Ishikawa (cell line): ENCODE results near the gene ZFP30.

Experiments used
- CEBPB ChIP-seq: IDR thresholded peaks from 2 replicates; pipeline ENCODE4 v1.6.1; 2012
- CREB1 ChIP-seq: IDR thresholded peaks from 2 replicates; pipeline ENCODE4 v1.6.1; 2012; ENCODE audit warnings: low read depth
- EGR1 ChIP-seq: IDR thresholded peaks from 2 replicates; pipeline ENCODE4 v1.6.1; 2012
- EP300 ChIP-seq: IDR thresholded peaks from 2 replicates; pipeline ENCODE4 v1.6.1; 2012; ENCODE audit warnings: borderline replicate concordance
- FOXM1 ChIP-seq: IDR thresholded peaks from 2 replicates; pipeline ENCODE4 v1.6.1; 2012; ENCODE audit warnings: low read depth, borderline replicate concordance
- MAX ChIP-seq: IDR thresholded peaks from 2 replicates; pipeline ENCODE4 v1.6.1; 2012
- NFIC ChIP-seq: IDR thresholded peaks from 2 replicates; pipeline ENCODE4 v1.6.1; 2012
- RAD21 ChIP-seq: IDR thresholded peaks from 2 replicates; pipeline ENCODE4 v1.6.1; 2012; ENCODE audit warnings: low read depth
- REST ChIP-seq: IDR thresholded peaks from 2 replicates; pipeline ENCODE4 v1.6.1; 2012; ENCODE audit warnings: low read depth, mild to moderate bottlenecking
- TAF1 ChIP-seq: IDR thresholded peaks from 2 replicates; pipeline ENCODE4 v1.6.1; 2012; ENCODE audit warnings: low read depth, mild to moderate bottlenecking
- TCF12 ChIP-seq: IDR thresholded peaks from 2 replicates; pipeline ENCODE4 v1.6.1; 2012; ENCODE audit warnings: low read depth
- TEAD4 ChIP-seq: IDR thresholded peaks from 2 replicates; pipeline ENCODE4 v1.6.1; 2012
- USF1 ChIP-seq: IDR thresholded peaks from 2 replicates; pipeline ENCODE4 v1.6.1; 2012
- YY1 ChIP-seq: IDR thresholded peaks from 2 replicates; pipeline ENCODE4 v1.6.1; 2012; ENCODE audit warnings: low read depth
- ZBTB7A ChIP-seq: IDR thresholded peaks from 2 replicates; pipeline ENCODE4 v1.6.1; 2012; ENCODE audit warnings: low read depth

ZFP30 gene

GRCh38 chr19:37683520-37683919 lies 28.3 kb upstream of the ZFP30 start:
- TF ChIP-seq USF1 (no peak), TEAD4 (no peak), TAF1 (no peak), CREB1 (no peak), RAD21 (no peak), NFIC (no peak), CEBPB (no peak), MAX (no peak), ZBTB7A (no peak), TCF12 (no peak), EGR1 (no peak), FOXM1 (no peak), EP300 (no peak), REST (no peak), YY1 (no peak)

- TF ChIP-seq YY1: no peak
- no peak for TF ChIP-seq TAF1
- no peak for TF ChIP-seq MAX
- TF ChIP-seq CREB1: no peak
- no peak for TF ChIP-seq CEBPB
- no peak for TF ChIP-seq NFIC
- TF ChIP-seq FOXM1: no peak
- TF ChIP-seq EGR1: no peak
- no peak for TF ChIP-seq EP300
- no peak for TF ChIP-seq TEAD4
- TF ChIP-seq TCF12: no peak
- TF ChIP-seq RAD21: no peak
- TF ChIP-seq USF1: no peak
- no peak for TF ChIP-seq REST
- no peak for TF ChIP-seq ZBTB7A
Measured at GRCh38 chr19:37669450-37669914, 14.2 kb upstream of the ZFP30 start.

GRCh38 chr19:37655689-37656371 lies 565 bp upstream of the ZFP30 start:
- peak; percentile 86 for TF ChIP-seq MAX
- TF ChIP-seq ZBTB7A: peak; percentile 33; the same call in 1 of the 2 replicates
- TF ChIP-seq TAF1: peak; percentile 18; the same call in 1 of the 2 replicates
- peak; percentile 69 for TF ChIP-seq USF1
- peak; percentile 58; the same call in 1 of the 2 replicates for TF ChIP-seq EGR1
- no peak for TF ChIP-seq FOXM1
- TF ChIP-seq YY1: 0 out of 2 replicates have a peak, but pooled peaks have one; percentile 22
- TF ChIP-seq NFIC: no peak
- no peak; the same call in 1 of the 2 replicates for TF ChIP-seq TEAD4
- no peak; the same call in 1 of the 2 replicates for TF ChIP-seq CEBPB

GRCh38 chr19:37654629-37655300 lies 500 bp downstream of the ZFP30 start:
- no peak for TF ChIP-seq CREB1
- TF ChIP-seq YY1: no peak
- TF ChIP-seq MAX: peak; percentile 27; the same call in 1 of the 2 replicates
- TF ChIP-seq EGR1: no peak
- TF ChIP-seq RAD21: no peak
- TF ChIP-seq TAF1: no peak
- TF ChIP-seq REST: peak; percentile 30; the same call in 1 of the 2 replicates
- no peak for TF ChIP-seq TEAD4
